ENCODE results near the gene NEK6.

Gene NEK6

GRCh38 chr9:124359426-124359825 is 101.7 kb downstream of the NEK6 start:
- no peak for TF ChIP-seq CTCF (IDR thresholded peaks at IDR 0.05)
- TF ChIP-seq ZFX (IDR thresholded peaks at IDR 0.05; ENCODE audit: borderline replicate concordance) = no peak
- no peak overlapping the region for H3K27ac ChIP-seq

GRCh38 chr9:124359855-124360678 is 102.3 kb downstream of the NEK6 start:
- TF ChIP-seq ZFX (IDR thresholded peaks at IDR 0.05; ENCODE audit: borderline replicate concordance) = no peak
- no peak for TF ChIP-seq CTCF (IDR thresholded peaks at IDR 0.05)
- H3K27ac ChIP-seq = no peak overlapping the region

- no peak for TF ChIP-seq ZFX (IDR thresholded peaks at IDR 0.05; ENCODE audit: borderline replicate concordance)
- TF ChIP-seq CTCF (IDR thresholded peaks at IDR 0.05) = no peak
- no peak overlapping the region for H3K27ac ChIP-seq
Observed at GRCh38 chr9:124361128-124361527, 103.4 kb downstream of the NEK6 start.

- no peak for TF ChIP-seq ZFX (IDR thresholded peaks at IDR 0.05; ENCODE audit: borderline replicate concordance)
- no peak overlapping the region for H3K27ac ChIP-seq
Observed at GRCh38 chr9:124363326-124364096, 105.8 kb downstream of the NEK6 start.

- TF ChIP-seq CTCF (IDR thresholded peaks at IDR 0.05) (no peak), ZFX (IDR thresholded peaks at IDR 0.05; ENCODE audit: borderline replicate concordance) (no peak)
- H3K27ac ChIP-seq = no peak overlapping the region
Observed at GRCh38 chr9:124364141-124364540, 106.4 kb downstream of the NEK6 start.

- no peak overlapping the region for H3K27ac ChIP-seq
- TF ChIP-seq CTCF (IDR thresholded peaks at IDR 0.05) (no peak), ZFX (IDR thresholded peaks at IDR 0.05; ENCODE audit: borderline replicate concordance) (no peak)
Observed at GRCh38 chr9:124365036-124365435, 107.3 kb downstream of the NEK6 start.

- no peak overlapping the region for H3K27ac ChIP-seq
- TF ChIP-seq ZFX (IDR thresholded peaks at IDR 0.05; ENCODE audit: borderline replicate concordance) (no peak), CTCF (IDR thresholded peaks at IDR 0.05) (no peak)
Observed at GRCh38 chr9:124366476-124367220, 108.9 kb downstream of the NEK6 start.

Measured in 22Rv1 (cell line).